ENCODE data around the gene CDK1.

Gene CDK1

GRCh38 chr10:60735244-60735643 is 43.0 kb upstream of the CDK1 start:
- Histone ChIP-seq H3K9me3 (ENCODE audit: low read depth, low read length) (no peaks in the 10 kb centered on the region), H3K27ac (no peak overlapping the region), H3K4me3 (no peak overlapping the region), H3K36me3 (ENCODE audit: insufficient read depth, low read length) (no peaks in the 10 kb centered on the region), H3K9ac (ENCODE audit: insufficient read length) (no peak overlapping the region)
- no peak for TF ChIP-seq POLR2AphosphoS5 (IDR thresholded peaks at IDR 0.05; ENCODE audit: borderline replicate concordance, low read depth, low read length)
- no peak for TF ChIP-seq FOXP2 (optimal IDR thresholded peaks at IDR 0.05; ENCODE audit: control extremely low read depth, extremely low read length, insufficient read depth)
- no peak for TF ChIP-seq EZH2 (IDR thresholded peaks at IDR 0.05)
- no peak for DNase-seq (ENCODE audit: low read depth, low spot score)

- H3K9me3 ChIP-seq (ENCODE audit: low read depth, low read length): no peaks in the 10 kb centered on the region
- no peak for DNase-seq (ENCODE audit: low read depth, low spot score)
- H3K27ac ChIP-seq: no peak overlapping the region
- no peaks in the 10 kb centered on the region for H3K36me3 ChIP-seq (ENCODE audit: insufficient read depth, low read length)
- H3K4me3 ChIP-seq: no peak overlapping the region
- no peak overlapping the region for H3K9ac ChIP-seq (ENCODE audit: insufficient read length)
- TF ChIP-seq POLR2AphosphoS5 (IDR thresholded peaks at IDR 0.05; ENCODE audit: borderline replicate concordance, low read depth, low read length) (no peak), EZH2 (IDR thresholded peaks at IDR 0.05) (no peak), FOXP2 (optimal IDR thresholded peaks at IDR 0.05; ENCODE audit: control extremely low read depth, extremely low read length, insufficient read depth) (no peak)
Observed at GRCh38 chr10:60737242-60737641, 41.0 kb upstream of the CDK1 start.

GRCh38 chr10:60739558-60739957 is 38.7 kb upstream of the CDK1 start:
- no peak for DNase-seq (ENCODE audit: low read depth, low spot score)
- no peaks in the 10 kb centered on the region for H3K9me3 ChIP-seq (ENCODE audit: low read depth, low read length)
- H3K27ac ChIP-seq: no peak overlapping the region
- no peaks in the 10 kb centered on the region for H3K36me3 ChIP-seq (ENCODE audit: insufficient read depth, low read length)
- TF ChIP-seq POLR2AphosphoS5 (IDR thresholded peaks at IDR 0.05; ENCODE audit: borderline replicate concordance, low read depth, low read length): no peak
- H3K9ac ChIP-seq (ENCODE audit: insufficient read length): no peak overlapping the region
- H3K4me3 ChIP-seq: no peak overlapping the region

GRCh38 chr10:60742512-60742911 is 35.8 kb upstream of the CDK1 start:
- Histone ChIP-seq H3K36me3 (ENCODE audit: insufficient read depth, low read length) (no peaks in the 10 kb centered on the region), H3K27ac (no peak overlapping the region), H3K9me3 (ENCODE audit: low read depth, low read length) (no peaks in the 10 kb centered on the region), H3K4me3 (no peak overlapping the region), H3K9ac (ENCODE audit: insufficient read length) (no peak overlapping the region)
- no peak for DNase-seq (ENCODE audit: low read depth, low spot score)
- TF ChIP-seq POLR2AphosphoS5 (IDR thresholded peaks at IDR 0.05; ENCODE audit: borderline replicate concordance, low read depth, low read length) (no peak), EZH2 (IDR thresholded peaks at IDR 0.05) (no peak), FOXP2 (optimal IDR thresholded peaks at IDR 0.05; ENCODE audit: control extremely low read depth, extremely low read length, insufficient read depth) (no peak)

GRCh38 chr10:60747817-60748469 is 30.3 kb upstream of the CDK1 start:
- Histone ChIP-seq H3K9ac (ENCODE audit: insufficient read length) (no peak overlapping the region), H3K9me3 (ENCODE audit: low read depth, low read length) (no peaks in the 10 kb centered on the region), H3K4me3 (no peak overlapping the region), H3K27ac (no peak overlapping the region), H3K36me3 (ENCODE audit: insufficient read depth, low read length) (no peaks in the 10 kb centered on the region)
- no peak for DNase-seq (ENCODE audit: low read depth, low spot score)
- TF ChIP-seq FOXP2 (optimal IDR thresholded peaks at IDR 0.05; ENCODE audit: control extremely low read depth, extremely low read length, insufficient read depth) (no peak), POLR2AphosphoS5 (IDR thresholded peaks at IDR 0.05; ENCODE audit: borderline replicate concordance, low read depth, low read length) (no peak), EZH2 (IDR thresholded peaks at IDR 0.05) (no peak)

- Histone ChIP-seq H3K27ac (no peak overlapping the region), H3K9ac (ENCODE audit: insufficient read length) (no peak overlapping the region), H3K4me3 (no peak overlapping the region), H3K9me3 (ENCODE audit: low read depth, low read length) (no peaks in the 10 kb centered on the region), H3K36me3 (ENCODE audit: insufficient read depth, low read length) (no peaks in the 10 kb centered on the region)
- no peak for DNase-seq (ENCODE audit: low read depth, low spot score)
- TF ChIP-seq EZH2 (IDR thresholded peaks at IDR 0.05): no peak
- no peak for TF ChIP-seq FOXP2 (optimal IDR thresholded peaks at IDR 0.05; ENCODE audit: control extremely low read depth, extremely low read length, insufficient read depth)
- TF ChIP-seq POLR2AphosphoS5 (IDR thresholded peaks at IDR 0.05; ENCODE audit: borderline replicate concordance, low read depth, low read length): no peak
Observed at GRCh38 chr10:60753152-60753551, 25.1 kb upstream of the CDK1 start.

GRCh38 chr10:60753817-60754216 is 24.5 kb upstream of the CDK1 start:
- no peak overlapping the region for H3K27ac ChIP-seq
- no peak overlapping the region for H3K9ac ChIP-seq (ENCODE audit: insufficient read length)

GRCh38 chr10:60757420-60757895 is 20.8 kb upstream of the CDK1 start:
- DNase-seq (ENCODE audit: low read depth, low spot score): no peak
- Histone ChIP-seq H3K9me3 (ENCODE audit: low read depth, low read length) (no peaks in the 10 kb centered on the region), H3K4me3 (no peak overlapping the region), H3K27ac (no peak overlapping the region), H3K9ac (ENCODE audit: insufficient read length) (no peak overlapping the region), H3K36me3 (ENCODE audit: insufficient read depth, low read length) (no peaks in the 10 kb centered on the region)
- TF ChIP-seq POLR2AphosphoS5 (IDR thresholded peaks at IDR 0.05; ENCODE audit: borderline replicate concordance, low read depth, low read length) (no peak), FOXP2 (optimal IDR thresholded peaks at IDR 0.05; ENCODE audit: control extremely low read depth, extremely low read length, insufficient read depth) (no peak), EZH2 (IDR thresholded peaks at IDR 0.05) (no peak)

More at GRCh38 chr10:60753817-60754216, 24.5 kb upstream of the CDK1 start:
- no peak overlapping the region for H3K4me3 ChIP-seq
- H3K36me3 ChIP-seq (ENCODE audit: insufficient read depth, low read length): no peaks in the 10 kb centered on the region
- no peaks in the 10 kb centered on the region for H3K9me3 ChIP-seq (ENCODE audit: low read depth, low read length)
- DNase-seq (ENCODE audit: low read depth, low spot score): no peak
- TF ChIP-seq FOXP2 (optimal IDR thresholded peaks at IDR 0.05; ENCODE audit: control extremely low read depth, extremely low read length, insufficient read depth) (no peak), POLR2AphosphoS5 (IDR thresholded peaks at IDR 0.05; ENCODE audit: borderline replicate concordance, low read depth, low read length) (no peak), EZH2 (IDR thresholded peaks at IDR 0.05) (no peak)

GRCh38 chr10:60759181-60759580 is 19.1 kb upstream of the CDK1 start:
- Histone ChIP-seq H3K9me3 (ENCODE audit: low read depth, low read length) (no peaks in the 10 kb centered on the region), H3K4me3 (no peak overlapping the region), H3K9ac (ENCODE audit: insufficient read length) (no peak overlapping the region), H3K27ac (no peak overlapping the region), H3K36me3 (ENCODE audit: insufficient read depth, low read length) (no peaks in the 10 kb centered on the region)
- DNase-seq (ENCODE audit: low read depth, low spot score): no peak
- no peak for TF ChIP-seq POLR2AphosphoS5 (IDR thresholded peaks at IDR 0.05; ENCODE audit: borderline replicate concordance, low read depth, low read length)
- no peak for TF ChIP-seq FOXP2 (optimal IDR thresholded peaks at IDR 0.05; ENCODE audit: control extremely low read depth, extremely low read length, insufficient read depth)
- TF ChIP-seq EZH2 (IDR thresholded peaks at IDR 0.05): no peak

Measured in SK-N-MC (cell line).